Prostate gland (tissue), 2 donors: ENCODE measurements around the gene ARHGAP6.

Source experiments
- POLR2A ChIP-seq: fragments of 450-650 bp; IDR thresholded peaks from one replicate; pipeline ENCODE4 v1.6.1; 2016; ENCODE audit warnings: antibody characterized with exemption, mild to moderate bottlenecking
- POLR2AphosphoS5 ChIP-seq: sonication (generic); formaldehyde crosslinking; IDR thresholded peaks from one replicate; pipeline ENCODE4 v1.6.1; 2017; ENCODE audit warnings: antibody characterized with exemption
- TF ChIP-seq, protein P1 (sequence below), 4 experiments: fragments of 200-600 bp in 2 of 4; fragments of 450-650 bp in 2 of 4; sonication (generic) in 2 of 4; IDR thresholded peaks; 1 replicate in 3 of 4; 2 replicates in 1 of 4; pipeline ENCODE4 v1.5.1; 2016 to 2019; ENCODE audit warnings: antibody characterized with exemption in 4 of 4, mild to moderate bottlenecking in 2 of 4, moderate library complexity in 2 of 4

DNA sequence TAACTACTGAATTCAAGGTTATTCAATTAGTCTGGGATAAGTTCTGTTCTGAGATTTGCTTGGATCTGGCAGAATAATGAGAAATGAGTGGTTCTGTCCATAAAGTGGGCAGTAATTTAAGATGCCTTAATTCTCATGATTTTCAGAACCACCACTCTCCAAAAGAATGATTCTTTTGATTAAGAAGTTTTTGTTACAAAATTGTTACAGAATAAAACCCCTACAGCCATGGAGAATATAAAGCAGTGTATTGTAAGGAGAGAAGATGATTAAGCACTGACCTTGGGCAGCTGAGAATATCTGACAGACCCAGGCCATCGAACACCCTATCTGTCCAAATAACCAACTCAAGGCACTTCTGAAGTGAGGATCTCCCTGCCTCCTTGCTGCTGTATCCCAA lies 360.1 kb downstream of the ARHGAP6 start:
- TF ChIP-seq, protein P1, sequence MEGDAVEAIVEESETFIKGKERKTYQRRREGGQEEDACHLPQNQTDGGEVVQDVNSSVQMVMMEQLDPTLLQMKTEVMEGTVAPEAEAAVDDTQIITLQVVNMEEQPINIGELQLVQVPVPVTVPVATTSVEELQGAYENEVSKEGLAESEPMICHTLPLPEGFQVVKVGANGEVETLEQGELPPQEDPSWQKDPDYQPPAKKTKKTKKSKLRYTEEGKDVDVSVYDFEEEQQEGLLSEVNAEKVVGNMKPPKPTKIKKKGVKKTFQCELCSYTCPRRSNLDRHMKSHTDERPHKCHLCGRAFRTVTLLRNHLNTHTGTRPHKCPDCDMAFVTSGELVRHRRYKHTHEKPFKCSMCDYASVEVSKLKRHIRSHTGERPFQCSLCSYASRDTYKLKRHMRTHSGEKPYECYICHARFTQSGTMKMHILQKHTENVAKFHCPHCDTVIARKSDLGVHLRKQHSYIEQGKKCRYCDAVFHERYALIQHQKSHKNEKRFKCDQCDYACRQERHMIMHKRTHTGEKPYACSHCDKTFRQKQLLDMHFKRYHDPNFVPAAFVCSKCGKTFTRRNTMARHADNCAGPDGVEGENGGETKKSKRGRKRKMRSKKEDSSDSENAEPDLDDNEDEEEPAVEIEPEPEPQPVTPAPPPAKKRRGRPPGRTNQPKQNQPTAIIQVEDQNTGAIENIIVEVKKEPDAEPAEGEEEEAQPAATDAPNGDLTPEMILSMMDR (IDR thresholded peaks at IDR 0.05): no peak
- TF ChIP-seq POLR2A (no peak), POLR2AphosphoS5 (no peak)
